Caco-2 (cell line): ENCODE measurements around the gene B3GNT5. TPM values are rescaled to one million over a fixed set of nuclear protein-coding genes. Genes with fewer than 3 reads are reported as not detected.
"Not testable (repeated sequence)": the region's sequence is repeated elsewhere in the genome, so short reads cannot be mapped to it uniquely, and the experiment has no call there.

Experiments
- BruUV-seq: library from RNA; stranded (reverse); fragments of 400-500 nt; replicated peaks from 2 replicates; lab custom pipeline; 2021; lab: Mats Ljungman, UMichigan
- CTCF ChIA-PET: fragments of 300-600 bp; sonication (Branson Sonifier 250); formaldehyde crosslinking; loops from one replicate; lab custom pipeline; 2022; ENCODE audit warnings: antibody characterized with exemption; lab: Charles Lee
- POLR2A ChIA-PET: fragments of 300-600 bp; sonication (Branson Sonifier 250); formaldehyde crosslinking; loops from one replicate; lab custom pipeline; 2022; ENCODE audit warnings: antibody characterized with exemption; lab: Charles Lee
- DNase-seq, 2 experiments: peaks; one replicate each; pipeline versions ENCODE4 v3.0.0 to v3.0.0-alpha.2; 2020 to 2022
- H3K27me3 ChIP-seq: replicated peaks from 2 replicates; pipeline ENCODE4 v1.6.0; 2011; ENCODE audit warnings: low read length; ENCODE audit not compliant: control insufficient read depth, insufficient read depth
- H3K36me3 ChIP-seq: 2 replicates; pipeline ENCODE4 v1.5.1; 2011; ENCODE audit warnings: low read length; ENCODE audit not compliant: control insufficient read depth, insufficient read depth
- H3K4me1 ChIP-seq: fragments of 250-450 bp; sonication (Bioruptor Pico); 2 replicates; pipeline ENCODE4 v1.5.1; 2020; ENCODE audit warnings: mild to moderate bottlenecking
- H3K4me3 ChIP-seq: 2 replicates; pipeline ENCODE4 v1.5.1; 2011; ENCODE audit warnings: low read depth, mild to moderate bottlenecking, control low read depth, low read length
- H3K9me3 ChIP-seq: fragments of 250-450 bp; sonication (Bioruptor Pico); 2 replicates; pipeline ENCODE4 v1.5.1; 2020; ENCODE audit warnings: mild to moderate bottlenecking, moderate library complexity
- H3K27ac Mint-ChIP-seq: one replicate; pipeline ENCODE4 v1.8.0; 2022; ENCODE audit warnings: mixed read lengths; ENCODE audit not compliant: unreplicated experiment
- H3K27me3 Mint-ChIP-seq: one replicate; pipeline ENCODE4 v1.8.0; 2022; ENCODE audit warnings: mixed read lengths; ENCODE audit not compliant: insufficient read depth, unreplicated experiment
- H3K36me3 Mint-ChIP-seq: one replicate; pipeline ENCODE4 v1.8.0; 2022; ENCODE audit warnings: mild to moderate bottlenecking, mixed read lengths; ENCODE audit not compliant: insufficient read depth, unreplicated experiment
- H3K4me1 Mint-ChIP-seq: one replicate; pipeline ENCODE4 v1.8.0; 2022; ENCODE audit warnings: low read depth, mixed read lengths; ENCODE audit not compliant: unreplicated experiment
- H3K4me3 Mint-ChIP-seq: one replicate; pipeline ENCODE4 v1.8.0; 2022; ENCODE audit warnings: mild to moderate bottlenecking, moderate library complexity, mixed read lengths; ENCODE audit not compliant: unreplicated experiment
- H3K9me3 Mint-ChIP-seq: one replicate; pipeline ENCODE4 v1.8.0; 2022; ENCODE audit warnings: mixed read lengths; ENCODE audit not compliant: unreplicated experiment
- intact Hi-C: fragments of 100-400 bp; cut with micrococcal nuclease; formaldehyde crosslinking; loops from one replicate; pipeline ENCODE4 v1.10.0; 2022; ENCODE audit not compliant: unreplicated experiment
- total RNA-seq: library from RNA; stranded (reverse); gene quantifications from 2 replicates; pipeline ENCODE4 v1.2.3, GENCODE V29; 2022
- TF ChIP-seq, protein P1 (sequence below), 2 experiments: fragments of 200-600 bp in 1 of 2; IDR thresholded peaks; 1 replicate in 1 of 2; 2 replicates in 1 of 2; pipeline versions ENCODE4 v1.5.1 to v1.8.0; 2011 to 2022; ENCODE audit warnings: antibody characterized with exemption in 1 of 2, control low read depth in 1 of 2, inconsistent platforms in 1 of 2, low read depth in 1 of 2, low read length in 1 of 2, mild to moderate bottlenecking in 1 of 2, moderate library complexity in 1 of 2; ENCODE audit not compliant: insufficient read depth in 1 of 2, severe bottlenecking in 1 of 2, unreplicated experiment in 1 of 2

B3GNT5 gene
- total RNA-seq, 1 experiment from 2014 or later = 9.4 TPM

DNA sequence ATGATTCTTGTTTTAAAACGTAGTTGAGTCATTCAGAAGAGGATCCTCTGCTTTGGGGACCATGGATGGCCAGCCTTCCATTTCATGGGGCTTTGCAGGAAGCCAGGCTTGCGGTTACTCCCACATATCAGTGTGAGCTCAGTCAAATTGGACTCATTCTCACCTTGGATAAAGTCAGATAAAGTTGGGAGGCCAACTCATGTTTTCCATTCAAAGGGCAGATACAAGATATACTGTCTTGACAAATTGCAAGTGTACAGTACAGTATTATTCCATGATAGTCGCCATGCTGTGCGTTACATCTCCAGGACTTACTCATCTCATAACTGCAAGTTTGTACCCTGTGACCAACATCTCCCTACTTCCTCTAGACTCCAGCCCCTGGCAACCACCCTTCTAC is 25.5 kb upstream of the B3GNT5 start:
- no peaks in the 10 kb centered on the region for H3K9me3 Mint-ChIP-seq
- no peaks in the 10 kb centered on the region for H3K9me3 ChIP-seq
- no peaks in the 10 kb centered on the region for H3K4me1 Mint-ChIP-seq
- no peak overlapping the region for H3K4me3 ChIP-seq
- BruUV-seq = no TSS peak
- intact Hi-C loops = no loop called here
- H3K36me3 Mint-ChIP-seq = no peaks in the 10 kb centered on the region
- no peak for DNase-seq
- peaks cover 11% of the 10 kb centered on the region for H3K4me1 ChIP-seq
- H3K27me3 ChIP-seq = no peaks in the 10 kb centered on the region
- H3K27me3 Mint-ChIP-seq = no peaks in the 10 kb centered on the region
- POLR2A ChIA-PET = no interaction called here
- no peak overlapping the region for H3K27ac Mint-ChIP-seq
- TF ChIP-seq, protein P1, sequence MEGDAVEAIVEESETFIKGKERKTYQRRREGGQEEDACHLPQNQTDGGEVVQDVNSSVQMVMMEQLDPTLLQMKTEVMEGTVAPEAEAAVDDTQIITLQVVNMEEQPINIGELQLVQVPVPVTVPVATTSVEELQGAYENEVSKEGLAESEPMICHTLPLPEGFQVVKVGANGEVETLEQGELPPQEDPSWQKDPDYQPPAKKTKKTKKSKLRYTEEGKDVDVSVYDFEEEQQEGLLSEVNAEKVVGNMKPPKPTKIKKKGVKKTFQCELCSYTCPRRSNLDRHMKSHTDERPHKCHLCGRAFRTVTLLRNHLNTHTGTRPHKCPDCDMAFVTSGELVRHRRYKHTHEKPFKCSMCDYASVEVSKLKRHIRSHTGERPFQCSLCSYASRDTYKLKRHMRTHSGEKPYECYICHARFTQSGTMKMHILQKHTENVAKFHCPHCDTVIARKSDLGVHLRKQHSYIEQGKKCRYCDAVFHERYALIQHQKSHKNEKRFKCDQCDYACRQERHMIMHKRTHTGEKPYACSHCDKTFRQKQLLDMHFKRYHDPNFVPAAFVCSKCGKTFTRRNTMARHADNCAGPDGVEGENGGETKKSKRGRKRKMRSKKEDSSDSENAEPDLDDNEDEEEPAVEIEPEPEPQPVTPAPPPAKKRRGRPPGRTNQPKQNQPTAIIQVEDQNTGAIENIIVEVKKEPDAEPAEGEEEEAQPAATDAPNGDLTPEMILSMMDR (IDR thresholded peaks at IDR 0.05; ENCODE audit: insufficient read depth in 1 of 2, low read depth in 1 of 2, low read length in 1 of 2, severe bottlenecking in 1 of 2, unreplicated experiment in 1 of 2) = no peak
- CTCF ChIA-PET = no interaction called here
- H3K4me3 Mint-ChIP-seq = no peak overlapping the region
- H3K36me3 ChIP-seq = no peaks in the 10 kb centered on the region

DNA sequence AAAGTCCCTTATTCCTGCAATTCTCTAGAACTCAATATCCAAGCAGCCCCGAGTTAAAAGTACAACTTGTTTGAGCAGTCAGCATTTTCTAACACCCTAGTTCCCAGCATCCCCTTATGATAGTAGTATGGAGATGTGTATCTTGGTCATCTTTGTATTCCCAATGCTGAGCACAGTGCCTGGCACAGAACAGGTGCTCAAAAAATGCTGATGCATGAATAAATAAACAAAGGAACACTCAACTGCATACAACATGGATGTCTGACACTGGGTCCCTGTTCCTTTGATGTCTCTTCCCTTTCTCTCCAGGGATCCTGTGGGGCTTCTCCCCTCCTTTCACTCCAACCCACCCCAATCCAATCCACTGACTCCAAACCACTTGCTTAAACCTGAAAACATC is 23.9 kb upstream of the B3GNT5 start:
- Histone ChIP-seq H3K36me3 (no peaks in the 10 kb centered on the region), H3K4me3 (no peak overlapping the region), H3K4me1 (peaks cover 7% of the 10 kb centered on the region), H3K9me3 (no peaks in the 10 kb centered on the region), H3K27me3 (no peaks in the 10 kb centered on the region)
- ChIA-PET POLR2A (no interaction called here), CTCF (no interaction called here)
- no peaks in the 10 kb centered on the region for H3K9me3 Mint-ChIP-seq
- intact Hi-C loops = no loop called here
- H3K27me3 Mint-ChIP-seq = no peaks in the 10 kb centered on the region
- TF ChIP-seq, protein P1 (IDR thresholded peaks at IDR 0.05; ENCODE audit: insufficient read depth in 1 of 2, low read depth in 1 of 2, low read length in 1 of 2, severe bottlenecking in 1 of 2, unreplicated experiment in 1 of 2) = no peak
- BruUV-seq = no TSS peak
- H3K4me1 Mint-ChIP-seq = no peaks in the 10 kb centered on the region
- no peak overlapping the region for H3K27ac Mint-ChIP-seq
- H3K4me3 Mint-ChIP-seq = no peak overlapping the region
- no peaks in the 10 kb centered on the region for H3K36me3 Mint-ChIP-seq
- no peak for DNase-seq

DNA sequence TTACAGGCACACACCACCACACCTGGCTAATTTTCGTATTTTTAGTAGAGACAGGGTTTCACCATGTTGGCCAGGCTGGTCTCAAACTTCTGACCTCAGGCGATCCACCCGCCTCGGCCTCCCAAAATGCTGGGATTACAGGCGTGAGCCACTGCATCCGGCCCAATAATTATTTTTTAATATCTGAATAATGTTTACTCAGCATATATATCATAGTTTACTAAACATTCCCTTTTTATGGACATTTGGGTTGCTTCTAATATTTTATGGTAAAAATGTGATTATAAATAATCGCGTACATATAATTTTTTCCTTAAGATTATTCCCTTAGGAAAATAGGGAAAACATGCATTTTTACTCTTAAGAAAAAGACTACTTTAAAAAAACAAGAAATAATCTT is 22.8 kb upstream of the B3GNT5 start:
- DNase-seq, H3K4me1 Mint-ChIP-seq, H3K27me3 Mint-ChIP-seq, BruUV-seq, H3K27me3 ChIP-seq, H3K36me3 Mint-ChIP-seq, H3K4me3 ChIP-seq, H3K4me1 ChIP-seq, H3K4me3 Mint-ChIP-seq, H3K36me3 ChIP-seq, H3K9me3 Mint-ChIP-seq, CTCF ChIA-PET, intact Hi-C loops, POLR2A ChIA-PET, H3K9me3 ChIP-seq, H3K27ac Mint-ChIP-seq: not testable (repeated sequence)

DNA sequence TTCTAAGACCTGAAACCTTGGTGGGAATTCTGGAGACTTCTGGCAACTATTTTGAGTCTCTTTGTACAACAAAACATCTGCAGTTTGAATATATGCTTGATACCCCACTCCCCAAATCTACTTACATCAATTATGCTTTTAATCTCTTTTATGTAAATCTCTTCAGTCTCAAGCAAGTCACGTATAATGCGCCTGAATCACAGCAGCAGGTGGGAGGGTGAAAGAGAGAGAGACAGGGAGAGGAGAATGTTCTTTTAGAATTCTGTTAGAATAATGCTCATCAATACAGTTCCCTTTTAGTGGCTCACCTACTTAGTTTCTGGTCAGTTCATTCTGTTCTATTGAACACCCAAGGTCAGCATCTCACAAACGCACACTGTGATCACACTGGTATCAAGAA is 22.2 kb upstream of the B3GNT5 start:
- CTCF ChIA-PET = no interaction called here
- Histone ChIP-seq H3K9me3 (no peaks in the 10 kb centered on the region), H3K4me3 (no peak overlapping the region), H3K27me3 (no peaks in the 10 kb centered on the region), H3K36me3 (no peaks in the 10 kb centered on the region), H3K4me1 (peaks cover 4% of the 10 kb centered on the region)
- Mint-ChIP-seq H3K4me1 (no peaks in the 10 kb centered on the region), H3K27me3 (no peaks in the 10 kb centered on the region), H3K9me3 (no peaks in the 10 kb centered on the region), H3K27ac (no peak overlapping the region), H3K4me3 (no peak overlapping the region), H3K36me3 (no peaks in the 10 kb centered on the region)
- POLR2A ChIA-PET = no interaction called here
- no TSS peak for BruUV-seq
- intact Hi-C loops = no loop called here
- TF ChIP-seq, protein P1 (IDR thresholded peaks at IDR 0.05; ENCODE audit: insufficient read depth in 1 of 2, low read depth in 1 of 2, low read length in 1 of 2, severe bottlenecking in 1 of 2, unreplicated experiment in 1 of 2) = no peak
- DNase-seq = no peak
